Neural progenitor cell (in vitro differentiated cells): ENCODE data around the gene SLC44A1. TPM values are rescaled to one million over a fixed set of nuclear protein-coding genes. Genes with fewer than 3 reads are reported as not detected.

ENCODE experiments used
- DNase-seq: peaks from one replicate; pipeline ENCODE4 v3.0.0-alpha.2; 2016; ENCODE audit warnings: low spot score
- H2AFZ ChIP-seq: fragments of 200-600 bp; sonication (generic); replicated peaks from 2 replicates; pipeline ENCODE4 v1.6.1; 2016; ENCODE audit warnings: antibody characterized with exemption
- H3F3A ChIP-seq: fragments of 200-600 bp; sonication (generic); 2 replicates; pipeline ENCODE4 v1.6.1; 2016; ENCODE audit warnings: antibody characterized with exemption, low read depth
- H3K27ac ChIP-seq: fragments of 200-600 bp; sonication (generic); 2 replicates; pipeline ENCODE4 v1.5.1; 2016; ENCODE audit warnings: mild to moderate bottlenecking
- H3K27me3 ChIP-seq: fragments of 200-600 bp; sonication (generic); 2 replicates; pipeline ENCODE4 v1.6.1; 2016; ENCODE audit warnings: mild to moderate bottlenecking, moderate library complexity
- H3K36me3 ChIP-seq: fragments of 200-600 bp; sonication (generic); 2 replicates; pipeline ENCODE4 v1.5.1; 2016
- H3K4me1 ChIP-seq: fragments of 200-600 bp; sonication (generic); 2 replicates; pipeline ENCODE4 v1.6.1; 2016; ENCODE audit warnings: mixed run types
- H3K4me2 ChIP-seq: fragments of 200-600 bp; sonication (generic); 2 replicates; pipeline ENCODE4 v1.6.1; 2016
- H3K4me3 ChIP-seq: fragments of 200-600 bp; sonication (generic); 2 replicates; pipeline ENCODE4 v1.5.1; 2016
- H3K79me2 ChIP-seq: fragments of 200-600 bp; sonication (generic); 2 replicates; pipeline ENCODE4 v1.6.1; 2016; ENCODE audit warnings: low read depth
- H3K9ac ChIP-seq: fragments of 200-600 bp; sonication (generic); 2 replicates; pipeline ENCODE4 v1.6.1; 2016
- H3K9me3 ChIP-seq: fragments of 200-600 bp; sonication (generic); 2 replicates; pipeline ENCODE4 v1.5.1; 2016; ENCODE audit warnings: low read depth
- H4K20me1 ChIP-seq: fragments of 200-600 bp; sonication (generic); 2 replicates; pipeline ENCODE4 v1.6.1; 2016; ENCODE audit warnings: low read depth
- H3K27ac Mint-ChIP-seq: 3 replicates; pipeline ENCODE4 v1.8.0; 2021; ENCODE audit warnings: mixed read lengths
- H3K27me3 Mint-ChIP-seq: 2 replicates; pipeline ENCODE4 v1.8.0; 2022; ENCODE audit warnings: low read depth, mild to moderate bottlenecking, inconsistent platforms, moderate library complexity, mixed read lengths; ENCODE audit not compliant: insufficient read depth
- H3K36me3 Mint-ChIP-seq: 3 replicates; pipeline ENCODE4 v1.8.0; 2021; ENCODE audit warnings: mixed read lengths
- H3K4me1 Mint-ChIP-seq: 3 replicates; pipeline ENCODE4 v1.8.0; 2021; ENCODE audit warnings: mixed read lengths
- H3K4me3 Mint-ChIP-seq: 3 replicates; pipeline ENCODE4 v1.8.0; 2021; ENCODE audit warnings: mild to moderate bottlenecking, moderate library complexity, mixed read lengths
- H3K9me3 Mint-ChIP-seq: 3 replicates; pipeline ENCODE4 v1.8.0; 2020; ENCODE audit warnings: mixed read lengths
- CTCF ChIP-seq: fragments of 200-600 bp; sonication (generic); IDR thresholded peaks from 2 replicates; pipeline ENCODE4 v1.5.1; 2017; ENCODE audit warnings: antibody characterized with exemption, mild to moderate bottlenecking
- EZH2 ChIP-seq: fragments of 200-600 bp; sonication (generic); IDR thresholded peaks from 2 replicates; pipeline ENCODE4 v1.6.1; 2017; ENCODE audit warnings: antibody characterized with exemption, mild to moderate bottlenecking, moderate library complexity
- EZH2phosphoT487 ChIP-seq: fragments of 200-600 bp; sonication (generic); IDR thresholded peaks from 2 replicates; pipeline ENCODE4 v1.6.1; 2017; ENCODE audit warnings: antibody characterized with exemption
- total RNA-seq: library from RNA; depleted of rRNA; stranded (reverse); fragments of >200 nt; gene quantifications from 2 replicates; pipeline ENCODE4 v1.2.3, GENCODE V29; 2015; ENCODE audit warnings: low replicate concordance

SLC44A1 gene
- total RNA-seq, 1 donor from 2014 or later = 41.4 TPM

GRCh38 chr9:105332471-105332870, 88.0 kb downstream of the SLC44A1 start:
- H3K4me1 Mint-ChIP-seq = peaks cover 2% of the 10 kb centered on the region

GRCh38 chr9:105333076-105333475, 88.6 kb downstream of the SLC44A1 start:
- Mint-ChIP-seq H3K4me3 (no peak overlapping the region), H3K36me3 (no peaks in the 10 kb centered on the region), H3K27ac (no peak overlapping the region), H3K27me3 (no peaks in the 10 kb centered on the region), H3K9me3 (no peaks in the 10 kb centered on the region), H3K4me1 (peaks cover 2% of the 10 kb centered on the region)
- Histone ChIP-seq H3K79me2 (no peaks in the 10 kb centered on the region), H3F3A (no peaks in the 10 kb centered on the region), H3K9ac (no peak overlapping the region), H3K4me2 (no peak overlapping the region), H2AFZ (no peak overlapping the region), H3K4me3 (no peak overlapping the region), H3K36me3 (peaks cover 4% of the 10 kb centered on the region), H3K4me1 (peaks cover 5% of the 10 kb centered on the region), H3K27ac (no peak overlapping the region), H3K27me3 (no peaks in the 10 kb centered on the region), H4K20me1 (no peaks in the 10 kb centered on the region), H3K9me3 (no peaks in the 10 kb centered on the region)
- TF ChIP-seq EZH2 (no peak), EZH2phosphoT487 (no peak), CTCF (no peak)
- DNase-seq = no peak

More at GRCh38 chr9:105332471-105332870, 88.0 kb downstream of the SLC44A1 start:
- H3K4me1 ChIP-seq = peaks cover 7% of the 10 kb centered on the region
- Mint-ChIP-seq H3K36me3 (no peaks in the 10 kb centered on the region), H3K27me3 (no peaks in the 10 kb centered on the region), H3K9me3 (no peaks in the 10 kb centered on the region), H3K27ac (no peak overlapping the region), H3K4me3 (no peak overlapping the region)
- no peak overlapping the region for H3K4me2 ChIP-seq
- no peak for DNase-seq
- H4K20me1 ChIP-seq = no peaks in the 10 kb centered on the region
- no peaks in the 10 kb centered on the region for H3F3A ChIP-seq
- peaks cover 4% of the 10 kb centered on the region for H3K36me3 ChIP-seq
- H3K79me2 ChIP-seq = no peaks in the 10 kb centered on the region
- no peak overlapping the region for H3K4me3 ChIP-seq
- no peak overlapping the region for H2AFZ ChIP-seq
- H3K27ac ChIP-seq = no peak overlapping the region
- H3K27me3 ChIP-seq = no peaks in the 10 kb centered on the region
- H3K9ac ChIP-seq = no peak overlapping the region
- H3K9me3 ChIP-seq = no peaks in the 10 kb centered on the region
- no peak for TF ChIP-seq CTCF
- TF ChIP-seq EZH2phosphoT487 = no peak
- TF ChIP-seq EZH2 = no peak

- no peaks in the 10 kb centered on the region for H3K4me1 ChIP-seq
- no peaks in the 10 kb centered on the region for H3K9me3 Mint-ChIP-seq
- H3K4me2 ChIP-seq = no peak overlapping the region
- no peak for TF ChIP-seq EZH2phosphoT487
- no peak for TF ChIP-seq CTCF
- TF ChIP-seq EZH2 = no peak
- no peaks in the 10 kb centered on the region for H3K79me2 ChIP-seq
- no peak overlapping the region for H2AFZ ChIP-seq
- no peaks in the 10 kb centered on the region for H3K36me3 Mint-ChIP-seq
- no peak overlapping the region for H3K27ac Mint-ChIP-seq
- peaks cover 2% of the 10 kb centered on the region for H3K4me1 Mint-ChIP-seq
- H3K9ac ChIP-seq = no peak overlapping the region
- H3K27me3 Mint-ChIP-seq = no peaks in the 10 kb centered on the region
- H3F3A ChIP-seq = no peaks in the 10 kb centered on the region
- no peaks in the 10 kb centered on the region for H3K27me3 ChIP-seq
- H3K36me3 ChIP-seq = peaks cover 4% of the 10 kb centered on the region
- no peak overlapping the region for H3K4me3 Mint-ChIP-seq
- no peak overlapping the region for H3K27ac ChIP-seq
- H3K4me3 ChIP-seq = no peak overlapping the region
- no peak for DNase-seq
- no peaks in the 10 kb centered on the region for H4K20me1 ChIP-seq
- H3K9me3 ChIP-seq = no peaks in the 10 kb centered on the region
These were observed 89.4 kb downstream of the SLC44A1 start for GRCh38 chr9:105333811-105334210.

- H3K36me3 Mint-ChIP-seq = no peaks in the 10 kb centered on the region
- H3K9me3 Mint-ChIP-seq = no peaks in the 10 kb centered on the region
These were observed 93.9 kb downstream of the SLC44A1 start for GRCh38 chr9:105338308-105338707.

More at GRCh38 chr9:105338308-105338707, 93.9 kb downstream of the SLC44A1 start:
- H3F3A ChIP-seq = no peaks in the 10 kb centered on the region
- TF ChIP-seq EZH2 (no peak), EZH2phosphoT487 (no peak), CTCF (no peak)
- no peaks in the 10 kb centered on the region for H3K27me3 ChIP-seq
- no peak overlapping the region for H3K4me3 ChIP-seq
- no peaks in the 10 kb centered on the region for H3K4me1 ChIP-seq
- Mint-ChIP-seq H3K4me1 (no peaks in the 10 kb centered on the region), H3K27me3 (no peaks in the 10 kb centered on the region), H3K27ac (no peak overlapping the region), H3K4me3 (no peak overlapping the region)
- H3K4me2 ChIP-seq = no peak overlapping the region
- H3K27ac ChIP-seq = no peak overlapping the region
- no peaks in the 10 kb centered on the region for H3K79me2 ChIP-seq
- H3K9me3 ChIP-seq = no peaks in the 10 kb centered on the region
- no peaks in the 10 kb centered on the region for H4K20me1 ChIP-seq
- no peak overlapping the region for H2AFZ ChIP-seq
- H3K9ac ChIP-seq = no peak overlapping the region
- peaks cover 4% of the 10 kb centered on the region for H3K36me3 ChIP-seq
- no peak for DNase-seq
